ENCODE measurements around the gene ANKRD63. TPM values are rescaled to one million over a fixed set of nuclear protein-coding genes. Genes with fewer than 3 reads are reported as not detected.

Gene ANKRD63
- total RNA-seq, 1 experiment from 2014 or later = 0.46 TPM

GRCh38 chr15:40320409-40320808, 37.5 kb upstream of the ANKRD63 start:
- no peak overlapping the region for H3K4ac ChIP-seq (ENCODE audit: low read depth, low read length)
- H3K27ac Mint-ChIP-seq = no peak overlapping the region
- H3K27ac ChIP-seq (ENCODE audit: insufficient read length, low read depth, low read length) = no peak overlapping the region
- H4K91ac ChIP-seq (ENCODE audit: insufficient read length, low read depth, low read length) = no peak overlapping the region
- H3K23me2 ChIP-seq (ENCODE audit: insufficient read length, low read depth, low read length, poor library complexity, severe bottlenecking) = peaks cover 10% of the 10 kb centered on the region
- H3T11ph ChIP-seq (ENCODE audit: low read length) = no peak overlapping the region
- no peak overlapping the region for H2BK20ac ChIP-seq (ENCODE audit: low read depth, low read length, poor library complexity, severe bottlenecking)
- H3K4me1 ChIP-seq (ENCODE audit: insufficient read depth, low read length) = 0 out of 2 replicates have a peak, but pooled peaks cover 4% of the 10 kb centered on the region
- no peak overlapping the region for H3K23ac ChIP-seq (ENCODE audit: insufficient read length, low read depth, low read length)
- no peak overlapping the region for H3K4me2 ChIP-seq (ENCODE audit: insufficient read depth, insufficient read length, low read length)
- no peak overlapping the region for H3K9ac ChIP-seq (ENCODE audit: extremely low read depth, insufficient read length, low read length)
- peaks cover 43% of the 10 kb centered on the region for H3K27me3 Mint-ChIP-seq (ENCODE audit: low read depth)
- no peaks in the 10 kb centered on the region; the same call in 1 of the 2 replicates for H3K27me3 ChIP-seq (ENCODE audit: insufficient read depth, low read length)
- H3K56ac ChIP-seq (ENCODE audit: insufficient read length, low read depth, low read length) = no peak overlapping the region
- no peak overlapping the region for H2BK12ac ChIP-seq (ENCODE audit: insufficient read length, low read depth, low read length)
- no peak for TF ChIP-seq CTCF (conservative IDR thresholded peaks at IDR 0.05)
- no peaks in the 10 kb centered on the region for H3K79me1 ChIP-seq (ENCODE audit: insufficient read depth, low read depth, low read length, poor library complexity, severe bottlenecking)
- peaks cover 0 to 5% (median 0%) of the 10 kb centered on the region in 3 experiments; a peak in 2 of 7 replicates for H3K36me3 Mint-ChIP-seq (ENCODE audit: insufficient read depth in 1 of 3, low read depth in 3 of 3)
- H2AK5ac ChIP-seq (ENCODE audit: insufficient read length, low read length) = no peak overlapping the region
- H3K4me3 Mint-ChIP-seq = no peak overlapping the region
- peaks cover 0 to 6% of the 10 kb centered on the region in 2 experiments; a peak in 1 of 5 replicates for H3K9me3 Mint-ChIP-seq
- H4K5ac ChIP-seq (ENCODE audit: insufficient read length, low read depth, low read length) = no peak overlapping the region
- H2BK5ac ChIP-seq (ENCODE audit: insufficient read length, low read length) = no peak overlapping the region
- WGBS (ENCODE audit: extremely low coverage, insufficient read length, low lambda C conversion rate) = no CpG with 5 or more reads among the region's 1 CpG
- peaks cover 25 to 28% of the 10 kb centered on the region in 2 experiments for H3K4me1 Mint-ChIP-seq
- H4K20me1 ChIP-seq (ENCODE audit: control insufficient read depth, insufficient read depth, insufficient read length) = no peaks in the 10 kb centered on the region
- no peak overlapping the region for H3K14ac ChIP-seq (ENCODE audit: insufficient read depth, low read length)
- no peak overlapping the region for H2BK15ac ChIP-seq (ENCODE audit: low read depth, low read length)
- no peak for DNase-seq
- H3K79me2 ChIP-seq (ENCODE audit: insufficient read depth, low read length) = no peaks in the 10 kb centered on the region
- no peak overlapping the region for H2BK120ac ChIP-seq (ENCODE audit: low read depth, low read length, poor library complexity, severe bottlenecking)
- H3K18ac ChIP-seq (ENCODE audit: insufficient read length, low read depth, low read length) = no peak overlapping the region
- H4K8ac ChIP-seq (replicated peaks; ENCODE audit: insufficient read length, low read depth, low read length) = no peak overlapping the region
- H3K9me3 ChIP-seq (ENCODE audit: control insufficient read depth, low read depth, low read length) = no peaks in the 10 kb centered on the region
- no peak overlapping the region for H2AFZ ChIP-seq (ENCODE audit: low read length)
